ENCODE measurements around the gene TXNRD1. TPM values are rescaled to one million over a fixed set of nuclear protein-coding genes. Genes with fewer than 3 reads are reported as not detected.
A peak's percentile ranks its signal among the peaks of the same experiment; 100 is the strongest.

TXNRD1 gene
- total and polyA plus RNA-seq, 12 donors = 53.9 to 487 (median 290) TPM

- Histone ChIP-seq H3K4me1 (replicated peaks in 1 of 2) (peaks cover 0 to 8% of the 10 kb centered on the region in 2 donors), H3K4me3 (no peak overlapping the region), H3K36me3 (replicated peaks in 1 of 2) (no peaks in the 10 kb centered on the region), H3K27me3 (no peaks in the 10 kb centered on the region), H3K9me3 (replicated peaks in 1 of 3) (no peaks in the 10 kb centered on the region), H3K27ac (no peak overlapping the region)
- DNase-seq = peak; percentile 67 to 94 (median 84)
- WGBS, 4 donors = 24 to 41% (median 29%) methylated on average over 11 to 18 of the region's 18 CpGs
- intact Hi-C loops (cut with DNase I) = loop anchor here in 1 of 2 donors (5.0 kb wide), 2 partner anchors 75 to 490 kb away; partner anchors contain the start of gene CHST11
- no peak for TF ChIP-seq POLR2A (IDR thresholded peaks at IDR 0.05)
- TF ChIP-seq, protein P1, sequence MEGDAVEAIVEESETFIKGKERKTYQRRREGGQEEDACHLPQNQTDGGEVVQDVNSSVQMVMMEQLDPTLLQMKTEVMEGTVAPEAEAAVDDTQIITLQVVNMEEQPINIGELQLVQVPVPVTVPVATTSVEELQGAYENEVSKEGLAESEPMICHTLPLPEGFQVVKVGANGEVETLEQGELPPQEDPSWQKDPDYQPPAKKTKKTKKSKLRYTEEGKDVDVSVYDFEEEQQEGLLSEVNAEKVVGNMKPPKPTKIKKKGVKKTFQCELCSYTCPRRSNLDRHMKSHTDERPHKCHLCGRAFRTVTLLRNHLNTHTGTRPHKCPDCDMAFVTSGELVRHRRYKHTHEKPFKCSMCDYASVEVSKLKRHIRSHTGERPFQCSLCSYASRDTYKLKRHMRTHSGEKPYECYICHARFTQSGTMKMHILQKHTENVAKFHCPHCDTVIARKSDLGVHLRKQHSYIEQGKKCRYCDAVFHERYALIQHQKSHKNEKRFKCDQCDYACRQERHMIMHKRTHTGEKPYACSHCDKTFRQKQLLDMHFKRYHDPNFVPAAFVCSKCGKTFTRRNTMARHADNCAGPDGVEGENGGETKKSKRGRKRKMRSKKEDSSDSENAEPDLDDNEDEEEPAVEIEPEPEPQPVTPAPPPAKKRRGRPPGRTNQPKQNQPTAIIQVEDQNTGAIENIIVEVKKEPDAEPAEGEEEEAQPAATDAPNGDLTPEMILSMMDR (IDR thresholded peaks at IDR 0.05) = peak; percentile 87 to 97 (median 92)
Measured at GRCh38 chr12:104381731-104382480, 166.3 kb downstream of the TXNRD1 start.

- H3K27ac ChIP-seq = no peak overlapping the region
- intact Hi-C loops (cut with DNase I) = loop anchor here in 1 of 2 donors (5.0 kb wide), 2 partner anchors 73 to 488 kb away; partner anchors contain the start of gene CHST11
- TF ChIP-seq, protein P1 (IDR thresholded peaks at IDR 0.05) = no peak
- H3K36me3 ChIP-seq (replicated peaks in 1 of 2) = no peaks in the 10 kb centered on the region
- WGBS, 4 donors = 75 to 83% (median 79%) methylated on average over 6 of the region's 6 CpGs
- H3K4me1 ChIP-seq (replicated peaks in 1 of 2) = peaks cover 0 to 8% of the 10 kb centered on the region in 2 donors
- peak in 1 of 7 donors; percentile 36 for DNase-seq
- no peaks in the 10 kb centered on the region for H3K27me3 ChIP-seq
- H3K4me3 ChIP-seq = no peak overlapping the region
- H3K9me3 ChIP-seq (replicated peaks in 1 of 3) = no peaks in the 10 kb centered on the region
Measured at GRCh38 chr12:104384141-104384880, 168.7 kb downstream of the TXNRD1 start.

DNA sequence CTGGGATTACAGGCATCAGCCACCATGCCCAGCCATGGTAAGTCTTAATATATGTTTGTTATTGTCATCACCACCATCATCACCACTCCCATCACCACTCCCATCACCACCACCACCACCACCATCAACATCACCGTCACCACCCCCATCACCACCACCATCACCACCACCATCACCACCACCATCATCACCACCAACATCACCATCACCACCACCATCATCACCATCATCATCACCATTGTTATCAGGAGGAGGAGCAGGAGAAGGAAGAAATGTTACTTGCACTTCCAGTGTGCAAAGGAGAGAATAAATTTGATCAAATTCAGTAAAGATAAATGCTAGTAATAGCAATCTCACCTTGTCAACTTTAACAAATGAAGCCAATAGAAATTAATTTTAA lies 169.9 kb downstream of the TXNRD1 start:
- intact Hi-C loops (cut with DNase I) = no loop called here

DNA sequence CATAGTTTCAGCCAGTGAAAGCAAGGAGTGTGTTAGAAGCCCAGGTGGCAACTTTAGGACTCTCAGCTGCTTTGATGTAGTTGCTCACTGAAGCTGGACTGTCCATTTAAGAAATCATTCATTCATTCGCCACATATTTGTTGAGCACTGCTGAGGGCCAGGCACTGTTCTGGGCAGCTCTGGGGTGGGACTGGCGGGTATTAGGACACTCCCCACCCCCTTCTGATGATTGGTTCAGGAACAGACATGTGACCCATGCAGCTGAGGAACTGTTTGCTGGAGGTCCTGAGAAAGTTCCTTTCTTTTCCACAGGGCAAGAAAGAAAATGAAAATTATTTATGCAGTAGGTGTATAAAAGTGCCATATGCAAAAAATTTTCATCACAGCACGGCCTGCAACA lies 170.9 kb downstream of the TXNRD1 start:
- no peaks in the 10 kb centered on the region for H3K36me3 ChIP-seq (replicated peaks in 1 of 2)
- peak in 1 of 7 donors; percentile 11 for DNase-seq
- WGBS, 4 donors = 89 to 98% (median 94%) methylated on average over 3 of the region's 3 CpGs
- H3K4me1 ChIP-seq (replicated peaks in 1 of 2) = peaks cover 0 to 7% of the 10 kb centered on the region in 2 donors
- H3K27me3 ChIP-seq = no peaks in the 10 kb centered on the region
- H3K4me3 ChIP-seq = no peak overlapping the region
- intact Hi-C loops (cut with DNase I) = no loop called here
- H3K9me3 ChIP-seq (replicated peaks in 1 of 3) = no peaks in the 10 kb centered on the region
- TF ChIP-seq, protein P1 (IDR thresholded peaks at IDR 0.05) = no peak
- TF ChIP-seq POLR2A (IDR thresholded peaks at IDR 0.05) = no peak
- no peak overlapping the region for H3K27ac ChIP-seq

More for the DNA sequence above, 169.9 kb downstream of the TXNRD1 start:
- DNase-seq = no peak
- Histone ChIP-seq H3K4me1 (replicated peaks in 1 of 2) (peaks cover 0 to 8% of the 10 kb centered on the region in 2 donors), H3K27me3 (no peaks in the 10 kb centered on the region), H3K27ac (no peak overlapping the region), H3K9me3 (replicated peaks in 1 of 3) (no peaks in the 10 kb centered on the region), H3K36me3 (replicated peaks in 1 of 2) (no peaks in the 10 kb centered on the region), H3K4me3 (no peak overlapping the region)
- TF ChIP-seq POLR2A (IDR thresholded peaks at IDR 0.05) = no peak
- TF ChIP-seq, protein P1 (IDR thresholded peaks at IDR 0.05) = no peak
- 55 to 100% (median 90%) methylated on average over 1 of the region's 1 CpG for WGBS, 4 donors
